HG03520 (cell line): ENCODE data around the gene SORCS2.

Source experiments
- ATAC-seq: cut with Tn5 transposase; IDR thresholded peaks from one replicate; pipeline ENCODE4 v1.9.1; 2021; ENCODE audit warnings: mild to moderate bottlenecking, moderate library complexity; ENCODE audit not compliant: unreplicated experiment

Gene SORCS2

DNA sequence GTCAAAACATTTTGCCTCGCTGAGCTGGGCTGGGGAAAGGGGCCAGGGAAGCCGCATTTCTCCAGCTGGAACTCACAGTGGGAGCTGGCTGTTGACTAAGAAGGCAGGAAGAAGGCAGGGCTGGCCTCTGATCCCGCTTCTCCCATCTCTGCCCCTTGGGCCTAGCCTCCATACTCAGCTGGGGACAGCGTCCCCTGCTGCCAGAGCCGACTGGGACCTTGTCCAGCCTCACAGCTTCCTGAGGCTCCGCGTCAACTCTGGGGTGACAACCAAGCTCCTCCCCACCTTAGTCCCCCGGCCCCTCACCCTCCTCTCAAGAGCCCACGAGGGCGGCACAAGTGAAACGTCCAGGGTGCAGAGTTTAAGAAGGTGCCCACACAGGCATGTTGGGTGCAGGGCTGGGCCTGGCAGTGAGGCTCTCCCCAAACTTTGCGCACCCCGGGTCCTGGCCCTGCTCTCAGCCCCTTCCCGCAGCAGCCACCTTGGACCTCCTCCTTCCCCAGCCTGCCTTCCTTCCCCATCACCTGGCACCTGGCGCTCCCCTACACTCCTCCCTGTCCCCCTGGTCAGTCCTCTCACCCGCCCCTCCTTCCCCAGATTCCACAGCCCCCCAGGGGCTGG, 141.6 kb downstream of the SORCS2 start:
- ATAC-seq = no peak

DNA sequence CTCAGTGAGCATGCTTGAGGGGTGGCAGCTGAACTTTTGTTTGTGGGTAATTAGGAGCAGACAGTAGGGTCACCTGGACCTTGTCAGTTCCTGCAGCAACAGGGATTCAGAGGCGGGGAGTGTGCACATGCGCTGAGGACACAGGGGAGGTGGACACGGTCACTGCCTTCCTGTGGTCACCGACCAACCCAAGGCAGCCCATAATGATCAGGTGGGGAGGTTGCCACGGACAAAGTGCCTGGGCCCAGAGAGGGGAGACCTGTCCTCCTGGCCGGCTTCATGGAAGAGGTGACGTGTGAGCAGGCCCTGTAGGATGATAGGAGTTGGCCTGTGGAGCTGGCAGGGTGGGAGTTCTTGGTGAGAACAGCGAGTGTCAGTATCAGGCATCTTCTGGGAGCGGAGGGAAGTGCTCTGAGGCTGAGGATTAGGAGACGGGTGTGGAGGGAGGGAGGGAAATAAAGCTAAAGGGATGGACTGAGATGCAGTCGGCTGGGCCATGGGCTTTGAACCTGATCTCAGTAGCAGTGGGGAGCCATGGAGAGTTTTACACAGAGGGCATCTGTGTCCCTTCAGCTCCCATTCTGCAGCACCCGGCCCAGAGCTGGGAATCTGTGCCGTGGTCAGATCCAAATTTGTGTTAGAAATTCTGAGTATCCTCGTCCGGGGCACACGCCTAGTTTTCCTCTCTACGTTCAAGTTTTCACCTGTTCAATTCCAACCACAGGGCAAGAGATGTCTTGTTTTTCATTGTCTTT, 142.4 kb downstream of the SORCS2 start:
- ATAC-seq = no peak

DNA sequence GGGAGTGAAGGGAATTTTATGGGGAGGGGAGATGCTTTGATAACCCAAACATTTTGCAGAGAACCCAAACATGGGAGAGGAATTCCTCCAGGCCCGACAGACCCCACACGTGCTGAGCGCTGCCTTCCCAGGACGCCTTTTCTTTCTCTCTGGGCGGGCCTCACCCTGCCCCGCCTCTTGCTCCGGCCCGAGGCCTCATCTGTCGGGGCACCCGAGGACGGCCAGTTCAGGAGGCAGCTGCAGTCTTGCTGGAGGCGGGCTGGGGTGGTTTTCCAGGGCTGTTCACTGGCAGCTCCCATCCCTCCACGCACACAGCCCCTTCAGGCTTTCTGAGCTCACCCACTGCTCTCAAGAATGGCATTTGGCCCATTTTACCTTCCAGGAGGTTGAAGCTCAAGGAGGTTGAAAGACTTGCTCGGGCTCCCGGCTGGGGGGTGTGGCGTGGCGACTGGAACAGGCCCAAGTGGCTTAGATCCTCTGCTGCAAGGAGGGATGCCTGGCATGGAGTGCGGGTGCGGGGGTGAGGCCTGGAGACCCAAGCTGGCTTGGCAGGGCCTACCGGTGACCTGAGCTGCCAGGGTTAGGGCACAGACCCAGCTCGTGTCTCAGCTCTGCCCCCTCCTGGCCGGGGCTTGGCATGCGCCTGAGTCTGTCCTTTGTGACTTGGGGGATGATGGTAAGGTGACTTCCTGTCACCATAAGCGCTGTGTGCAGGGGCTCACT, 143.2 kb downstream of the SORCS2 start:
- no peak for ATAC-seq

DNA sequence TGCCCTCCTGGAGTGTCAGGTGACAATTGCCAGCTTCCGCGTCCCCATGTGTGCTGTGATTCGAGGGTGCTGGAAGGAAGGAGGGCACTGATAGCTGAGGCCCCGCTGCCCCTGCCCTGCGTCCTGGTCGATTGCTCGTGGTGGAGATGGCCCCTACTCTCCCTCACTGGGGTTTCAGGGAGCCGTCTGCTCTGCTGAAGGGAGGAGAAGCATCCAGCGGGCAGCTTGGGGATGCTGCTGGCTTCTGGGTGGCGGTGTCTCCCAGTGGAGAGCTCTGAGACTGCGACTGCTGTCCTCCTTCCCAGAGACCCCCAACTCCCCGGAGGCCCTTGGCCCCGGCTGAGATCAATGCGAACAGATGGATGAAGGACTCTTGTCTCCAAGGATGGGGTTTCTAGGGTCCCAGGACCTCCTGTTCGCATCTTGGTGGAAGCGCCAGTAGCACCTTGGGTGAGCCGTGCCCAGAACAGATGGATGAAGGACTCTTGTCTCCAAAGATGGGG, 143.8 kb downstream of the SORCS2 start:
- no peak for ATAC-seq

DNA sequence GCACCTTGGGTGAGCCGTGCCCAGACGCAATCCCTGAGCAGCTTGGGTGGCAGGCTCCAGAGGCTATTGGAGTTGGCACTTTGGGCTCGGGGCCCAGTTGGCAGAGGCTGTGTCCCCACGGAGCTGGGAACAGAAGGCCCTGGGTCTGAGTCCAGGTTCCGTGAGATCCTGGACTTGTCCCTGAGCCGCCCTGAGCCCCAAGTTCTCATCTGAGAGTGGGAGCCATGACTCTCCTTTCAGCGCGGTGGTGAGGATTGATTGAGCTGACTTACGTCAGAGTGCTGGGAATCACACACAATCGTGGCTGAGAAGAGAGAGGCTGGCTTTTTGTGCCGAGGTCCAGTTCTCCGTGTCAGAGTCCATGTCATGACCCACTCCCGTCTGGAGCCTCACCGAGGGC, 144.4 kb downstream of the SORCS2 start:
- no peak for ATAC-seq

DNA sequence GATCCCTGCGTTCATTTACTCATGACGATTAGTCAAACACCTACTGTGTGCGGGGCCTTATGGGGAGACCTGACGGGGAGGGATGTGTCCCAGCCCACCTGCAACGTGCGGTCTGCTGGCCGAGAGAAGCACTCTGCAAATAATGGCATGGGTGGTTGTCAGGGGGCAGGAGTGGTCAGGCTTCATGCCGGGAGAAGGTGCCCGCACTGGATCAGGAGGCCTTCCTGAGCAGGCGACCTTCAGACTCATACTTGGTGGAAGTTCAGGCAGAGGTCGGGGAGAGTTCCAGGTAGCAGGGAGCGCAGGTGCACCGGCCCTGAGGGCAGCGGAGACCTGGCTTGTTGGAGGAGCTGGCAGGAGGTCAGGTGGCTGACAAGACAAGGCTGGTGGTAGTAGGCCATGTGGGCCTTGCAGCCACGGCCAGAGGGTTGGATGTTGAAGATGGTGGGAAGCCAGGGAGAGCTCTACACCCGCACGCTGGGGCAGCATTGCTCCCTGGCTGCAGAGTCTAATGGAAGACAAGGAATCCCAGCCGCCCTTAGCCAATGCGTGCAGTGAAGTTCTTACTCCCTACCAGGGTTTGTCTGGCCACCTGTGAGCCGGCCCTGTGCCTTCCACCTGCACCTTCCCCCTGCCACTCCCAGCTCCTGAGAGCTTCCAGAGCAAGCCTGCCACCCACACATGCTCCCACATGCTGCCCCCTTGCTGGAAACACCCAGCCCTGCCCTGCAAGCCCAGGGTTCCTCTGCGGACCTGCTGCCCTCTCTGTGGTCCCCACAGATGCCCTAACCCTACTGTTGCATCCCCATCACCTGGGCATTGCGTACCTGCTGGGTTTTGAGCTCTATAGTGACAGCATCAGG, 145.1 kb downstream of the SORCS2 start:
- ATAC-seq = no peak

DNA sequence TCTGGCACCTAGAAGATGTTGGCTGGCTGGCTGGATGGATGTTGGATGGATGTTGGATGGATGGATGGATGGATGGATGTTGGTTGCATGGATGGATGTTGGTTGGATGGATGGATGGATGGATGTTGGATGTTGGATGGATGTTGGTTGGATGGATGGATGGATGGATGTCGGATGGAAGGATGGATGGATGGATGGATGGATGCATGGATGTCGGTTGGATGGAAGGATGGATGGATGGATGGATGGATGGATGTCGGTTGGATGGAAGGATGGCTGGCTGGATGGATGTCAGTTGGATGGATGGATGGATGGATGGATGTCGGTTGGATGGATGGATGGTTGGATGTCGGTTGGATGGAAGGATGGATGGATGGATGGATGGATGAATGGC, 145.7 kb downstream of the SORCS2 start:
- no peak for ATAC-seq

DNA sequence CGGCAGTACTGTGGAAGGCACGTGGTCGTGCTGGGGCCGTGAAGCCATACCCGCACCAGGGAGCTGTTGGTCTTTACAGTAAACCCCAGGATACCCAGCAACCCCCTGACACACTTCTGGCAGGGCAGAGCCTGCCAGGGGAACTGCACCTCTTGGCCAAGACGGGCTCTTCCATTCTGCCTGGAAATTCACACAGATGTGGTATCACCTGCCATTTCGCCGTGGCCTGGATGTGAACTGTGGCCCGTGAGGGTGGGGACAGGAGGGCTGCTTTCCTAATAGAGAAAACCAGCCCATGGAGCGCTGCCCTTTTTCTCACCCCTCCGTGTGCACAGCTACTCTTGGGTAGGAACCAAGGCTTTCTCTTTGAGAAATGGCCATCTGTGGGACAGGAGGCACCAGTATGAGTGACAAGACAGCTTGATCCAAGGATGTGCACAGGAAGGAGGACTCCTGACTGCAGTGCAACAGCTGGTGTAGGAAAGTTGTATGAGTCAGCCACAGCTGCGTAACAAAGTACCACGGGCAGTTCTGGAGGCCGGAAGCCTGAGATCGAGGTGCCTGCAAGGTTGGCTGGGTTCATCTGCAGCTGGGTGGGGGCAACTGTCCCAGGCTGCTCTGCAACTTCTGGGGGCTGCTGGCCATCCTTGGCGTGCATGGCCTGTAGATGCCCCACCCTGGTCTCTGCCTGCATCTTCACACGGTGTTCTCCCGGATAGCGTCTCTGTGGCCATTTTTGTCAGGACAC, 146.7 kb downstream of the SORCS2 start:
- no peak for ATAC-seq

DNA sequence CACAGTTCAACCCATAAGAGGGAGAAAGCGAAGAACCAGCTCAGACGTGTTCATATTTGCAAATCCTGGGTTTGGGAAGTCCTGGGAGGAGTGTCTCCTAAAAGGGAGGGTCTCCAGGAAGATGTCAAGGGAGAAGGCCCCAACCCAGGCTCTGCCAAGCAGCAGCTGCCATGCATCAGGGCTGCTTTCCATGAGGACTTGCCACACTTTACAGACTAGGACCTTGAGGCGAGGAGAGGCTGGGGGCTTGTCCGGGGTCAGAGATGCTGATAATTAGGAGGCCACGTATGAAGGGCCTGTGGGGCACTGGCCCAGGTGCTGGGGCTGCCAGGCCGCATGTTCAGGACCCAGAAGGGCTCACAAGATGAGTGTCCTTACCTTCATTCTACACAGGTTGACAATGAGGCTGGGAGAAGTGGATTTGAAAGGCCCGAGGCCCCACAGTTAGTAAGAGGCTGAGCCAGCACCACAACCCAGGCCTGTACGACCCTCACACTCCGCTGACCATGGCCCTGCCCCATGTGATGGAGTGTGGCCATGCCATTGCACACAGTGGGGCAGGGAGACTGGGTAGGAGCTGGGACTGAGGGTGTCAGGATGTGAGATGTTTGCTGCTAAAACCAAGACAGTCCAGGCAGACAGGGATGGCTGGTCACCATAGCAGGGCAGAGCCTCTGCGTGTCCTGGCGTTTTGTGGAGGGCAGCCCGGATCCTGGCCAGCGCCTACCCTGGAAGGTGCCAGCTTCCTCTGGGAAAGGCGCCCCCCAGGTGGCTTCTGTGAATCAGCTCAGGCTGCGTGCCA, 147.6 kb downstream of the SORCS2 start:
- ATAC-seq = no peak

DNA sequence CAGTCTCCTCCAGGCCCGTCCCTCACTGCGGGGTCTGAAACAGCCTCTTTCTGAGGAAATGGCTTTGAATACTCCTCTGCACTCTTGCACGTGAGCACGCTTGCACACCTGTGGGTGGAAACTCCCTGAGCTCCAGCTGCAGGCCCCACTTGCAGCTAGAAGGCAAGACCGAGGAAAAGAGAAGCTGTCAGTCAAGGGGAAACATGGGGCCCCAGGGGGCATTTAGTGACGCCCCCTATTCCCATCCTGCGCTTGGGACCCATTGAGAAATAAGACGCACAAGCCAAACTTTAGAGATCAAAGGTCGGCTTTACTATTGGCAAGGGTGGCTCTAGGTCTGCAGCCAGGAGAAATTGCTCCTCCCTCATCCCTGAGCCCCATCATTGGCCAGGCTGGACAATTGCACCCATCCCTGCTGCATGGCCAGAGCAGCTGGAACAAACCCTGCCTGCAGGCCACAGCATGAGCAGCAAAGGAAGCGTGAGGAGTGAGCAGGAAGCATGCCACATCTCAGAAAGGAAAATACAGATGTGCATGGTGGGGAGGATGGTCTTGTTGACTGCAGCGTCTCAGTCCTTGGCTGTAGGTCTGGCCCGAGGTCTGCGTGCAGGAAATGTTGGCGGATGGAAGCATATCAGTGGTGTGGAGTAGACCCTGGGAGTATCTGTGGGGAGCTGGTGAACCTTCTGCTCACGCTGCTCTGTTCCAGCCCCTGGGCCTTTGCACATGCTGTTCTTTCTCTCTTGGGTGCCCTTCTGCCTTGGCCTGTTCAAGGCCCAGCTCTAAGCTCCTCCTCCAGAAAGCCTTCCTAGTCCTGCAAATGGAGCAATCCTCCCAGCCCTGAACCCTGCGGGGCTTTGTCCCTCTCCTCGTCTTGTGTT, 148.5 kb downstream of the SORCS2 start:
- ATAC-seq = no peak

DNA sequence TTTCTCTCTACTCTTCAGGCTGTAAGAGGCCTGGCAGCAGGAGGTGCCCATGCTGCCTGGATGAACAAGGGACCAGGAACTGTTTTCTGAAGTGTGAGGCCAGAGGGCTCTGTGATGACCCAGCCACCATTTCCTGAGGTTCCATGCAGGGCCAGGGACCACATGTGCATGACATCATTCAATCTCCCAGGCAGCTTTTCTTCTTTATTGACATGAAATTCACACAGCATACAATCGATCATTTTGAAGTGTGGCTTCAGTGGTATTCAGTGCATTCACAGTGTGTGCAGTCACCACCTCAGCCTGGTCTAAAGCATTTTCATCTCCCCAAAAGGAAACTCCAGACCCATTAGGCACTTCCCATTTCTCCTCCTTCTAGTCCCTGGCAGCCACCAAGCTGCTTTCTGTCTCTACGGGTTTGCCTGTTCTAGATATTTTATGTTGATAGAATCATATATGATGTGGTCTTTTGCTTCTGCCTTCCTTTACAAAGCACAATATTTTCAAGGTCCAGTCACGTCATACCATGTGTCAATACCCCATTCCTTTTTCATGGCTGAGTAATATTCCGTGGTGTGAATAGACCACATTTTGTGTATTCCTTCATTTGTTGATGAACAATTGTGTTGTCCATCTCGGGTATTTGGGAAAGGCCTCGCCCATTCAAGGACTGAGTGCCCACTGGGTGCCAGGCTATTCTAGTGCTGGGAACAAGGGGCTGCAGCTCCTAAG, 149.3 kb downstream of the SORCS2 start:
- ATAC-seq = no peak

DNA sequence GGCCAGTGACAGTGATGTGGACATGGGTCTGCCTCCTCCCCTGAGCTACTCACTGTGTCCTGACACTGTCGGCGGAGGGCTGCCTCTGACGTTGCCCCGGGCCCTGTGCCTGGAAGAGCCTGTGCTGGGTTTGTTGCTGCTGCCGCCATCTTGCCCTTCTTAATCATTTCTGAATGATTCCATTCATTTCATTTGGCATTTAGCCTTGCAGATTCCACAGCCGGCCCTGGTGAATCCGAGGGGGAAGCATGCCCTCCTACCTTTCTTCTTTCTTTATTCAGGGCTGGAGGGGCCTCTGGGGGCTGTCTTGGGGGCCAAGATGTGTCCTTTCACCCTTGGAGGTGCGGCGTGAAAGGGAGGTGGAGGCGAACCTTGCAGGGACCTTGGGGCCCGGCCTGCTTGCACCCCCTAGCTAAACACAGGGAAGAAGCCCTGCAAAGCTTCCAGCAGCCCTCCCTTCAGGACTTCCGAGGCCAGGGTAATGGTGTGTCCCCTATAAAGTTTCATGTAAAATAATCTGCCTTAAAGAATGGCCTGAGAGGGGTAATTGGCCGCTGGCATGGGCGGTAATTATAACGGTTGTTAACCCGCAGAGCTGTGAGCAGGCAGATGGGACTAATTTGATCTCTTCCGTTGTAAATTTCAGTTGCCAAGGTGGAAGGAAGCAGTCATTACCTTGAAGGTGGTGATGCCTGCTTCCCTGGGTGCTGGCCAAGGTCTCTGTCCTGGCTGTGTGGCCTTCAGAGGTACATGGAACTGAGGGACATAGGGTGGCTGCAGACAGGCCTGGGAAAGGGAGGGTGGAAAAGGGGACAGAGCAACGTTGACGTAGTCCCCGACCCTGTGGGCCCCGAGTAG, 150.1 kb downstream of the SORCS2 start:
- ATAC-seq = no peak

DNA sequence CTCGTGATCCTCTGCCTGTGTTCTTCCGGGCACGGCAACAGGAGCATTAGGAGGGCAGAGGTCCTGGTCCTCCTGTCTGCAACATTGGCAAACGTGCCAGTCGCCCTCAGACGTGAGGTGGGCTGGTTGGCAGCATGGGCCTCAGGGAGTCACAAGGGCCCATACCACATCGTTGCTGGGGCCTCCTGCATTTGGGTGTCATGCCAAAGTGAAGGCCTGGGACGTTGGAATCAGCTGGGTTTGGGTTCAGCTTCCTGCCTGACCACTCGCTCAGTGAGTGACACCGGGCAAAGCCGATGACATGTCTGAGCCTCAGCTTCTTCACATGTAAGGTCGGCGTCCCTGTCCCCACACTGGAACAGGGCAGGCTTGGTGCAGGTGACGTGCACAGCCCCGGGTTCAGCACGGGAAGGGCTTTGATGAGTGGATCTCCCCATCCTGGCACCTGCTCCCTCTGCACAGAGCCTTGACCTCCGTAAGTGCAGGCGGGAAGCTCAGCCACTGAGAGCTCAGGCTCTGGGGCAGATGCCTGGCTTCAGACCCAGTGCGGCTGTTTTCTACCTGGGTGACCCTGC, 150.8 kb downstream of the SORCS2 start:
- no peak for ATAC-seq

DNA sequence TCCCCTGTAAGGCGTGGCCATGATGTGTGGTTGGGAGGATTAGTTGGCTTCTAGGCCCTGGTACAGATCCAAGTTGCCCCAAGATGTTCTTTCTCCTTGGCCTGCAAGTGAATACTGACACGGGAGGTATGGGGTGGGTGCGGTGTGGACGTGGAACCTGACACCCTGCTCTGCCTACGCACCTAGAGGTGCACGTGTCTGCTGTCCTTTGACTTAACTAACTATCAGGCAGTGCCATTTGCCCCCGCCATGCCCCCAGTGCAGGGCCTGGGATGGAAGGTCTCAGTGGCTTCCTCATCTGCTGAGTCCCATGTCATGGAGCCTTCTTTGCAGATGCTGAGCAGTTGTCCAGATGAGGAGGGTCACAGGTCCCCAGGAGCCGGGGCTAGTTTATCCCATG, 151.6 kb downstream of the SORCS2 start:
- ATAC-seq = no peak

DNA sequence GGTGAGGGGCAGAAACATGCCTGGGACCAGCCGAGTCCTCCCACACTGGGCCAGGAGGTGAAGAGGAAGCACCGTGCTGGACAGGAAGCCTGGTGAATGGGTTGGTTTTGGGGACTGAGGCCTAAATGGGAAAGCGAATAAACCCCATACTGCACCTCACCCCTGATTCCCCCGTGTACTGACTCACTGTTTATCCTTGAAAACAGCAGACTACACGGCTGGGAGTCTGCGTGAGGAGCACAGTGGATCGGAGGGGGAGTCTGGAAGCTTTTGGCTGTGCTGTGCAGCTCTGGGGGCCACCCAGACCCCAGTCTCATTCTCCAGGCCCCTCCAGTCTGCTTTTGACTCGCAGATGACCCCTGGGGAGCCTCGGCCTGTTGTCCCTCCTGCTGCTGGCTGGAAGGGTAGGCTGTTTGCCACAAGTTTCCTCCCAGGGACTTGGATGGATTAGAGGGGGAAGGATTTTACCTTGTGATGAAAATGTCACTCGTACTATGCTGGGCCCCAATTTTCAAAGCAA, 152.4 kb downstream of the SORCS2 start:
- no peak for ATAC-seq

DNA sequence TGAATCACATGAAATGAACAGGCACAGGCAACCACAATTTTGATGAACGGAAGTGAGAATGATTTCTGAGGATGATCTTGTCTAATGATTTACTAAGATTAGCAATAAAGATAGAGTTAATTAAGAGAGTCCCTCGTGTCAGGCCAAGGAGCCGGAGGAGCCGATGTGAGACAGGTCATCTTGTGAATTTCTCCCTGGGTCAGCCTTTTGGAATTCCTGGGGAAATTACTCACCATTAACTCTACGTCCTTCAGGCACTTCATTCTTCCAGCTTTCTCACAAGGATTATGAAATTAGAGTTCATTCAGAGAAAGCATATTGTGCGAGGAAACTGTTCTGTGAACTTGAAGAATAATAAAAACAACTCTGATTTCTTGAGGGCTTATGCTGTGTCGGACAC, 155.6 kb downstream of the SORCS2 start:
- no peak for ATAC-seq
